NCI-H1417 treated with DMSO at 0.1 percent for 48 hours (cell line): ENCODE data around the gene NOBOX.
A peak's percentile ranks its signal among the peaks of the same experiment; 100 is the strongest.
"Not testable (repeated sequence)": the region's sequence is repeated elsewhere in the genome, so short reads cannot be mapped to it uniquely, and the experiment has no call there.

Source experiments
- DNase-seq: peaks from one replicate; lab custom pipeline; 2025; lab: John Stamatoyannopoulos, UW

Gene NOBOX

GRCh38 chr7:144403649-144404061 lies at the start of gene NOBOX:
Gene NOBOX (minus strand): TSS chr7:144403693.
- DNase-seq = no peak

GRCh38 chr7:144452064-144452463 lies 48.6 kb upstream of the NOBOX start:
- no peak for DNase-seq

- DNase-seq = no peak
Measured at GRCh38 chr7:144445590-144445989, 42.1 kb upstream of the NOBOX start.

- DNase-seq = peak; percentile 93
Measured at GRCh38 chr7:144439717-144440205, 36.3 kb upstream of the NOBOX start.

GRCh38 chr7:144438759-144439158 lies 35.3 kb upstream of the NOBOX start:
- DNase-seq = no peak

- DNase-seq = no peak
Measured at GRCh38 chr7:144437370-144438191, 34.1 kb upstream of the NOBOX start.

GRCh38 chr7:144436500-144436899 lies 33.0 kb upstream of the NOBOX start:
- no peak for DNase-seq

- no peak for DNase-seq
Measured at GRCh38 chr7:144428431-144428830, 24.9 kb upstream of the NOBOX start.

- DNase-seq = not testable (repeated sequence)
Measured at GRCh38 chr7:144427539-144427938, 24.0 kb upstream of the NOBOX start.

GRCh38 chr7:144418931-144419330 lies 15.4 kb upstream of the NOBOX start:
- not testable (repeated sequence) for DNase-seq

GRCh38 chr7:144416341-144416740 lies 12.8 kb upstream of the NOBOX start:
- no peak for DNase-seq

GRCh38 chr7:144415858-144416257 lies 12.4 kb upstream of the NOBOX start:
- DNase-seq = no peak

- DNase-seq = no peak
Measured at GRCh38 chr7:144414815-144415214, 11.3 kb upstream of the NOBOX start.

GRCh38 chr7:144410441-144410840 lies 6.9 kb upstream of the NOBOX start:
- DNase-seq = no peak

- no peak for DNase-seq
Measured at GRCh38 chr7:144408121-144408520, 4.6 kb upstream of the NOBOX start.

GRCh38 chr7:144407266-144407931 lies 3.9 kb upstream of the NOBOX start:
- DNase-seq = no peak

- DNase-seq = no peak
Measured at GRCh38 chr7:144404946-144405345, 1.5 kb upstream of the NOBOX start.

GRCh38 chr7:144403102-144403501 lies 391 bp downstream of the NOBOX start:
- no peak for DNase-seq

GRCh38 chr7:144401490-144401889 lies 2.0 kb downstream of the NOBOX start:
- no peak for DNase-seq

- DNase-seq = no peak
Measured at GRCh38 chr7:144399946-144400345, 3.5 kb downstream of the NOBOX start.

- DNase-seq = no peak
Measured at GRCh38 chr7:144398911-144399310, 4.6 kb downstream of the NOBOX start.

- DNase-seq = no peak
Measured at GRCh38 chr7:144398291-144398690, 5.2 kb downstream of the NOBOX start.

GRCh38 chr7:144397086-144397485 lies 6.4 kb downstream of the NOBOX start:
- DNase-seq = no peak
